ENCODE measurements around the gene ATP9B. TPM values are rescaled to one million over a fixed set of nuclear protein-coding genes. Genes with fewer than 3 reads are reported as not detected.

Gene ATP9B
- total RNA-seq, 1 experiment from 2014 or later = 25.6 TPM

- no peak for DNase-seq
- no peak overlapping the region for H3K27ac Mint-ChIP-seq (ENCODE audit: unreplicated experiment)
- H3K4me3 Mint-ChIP-seq (ENCODE audit: low read depth, unreplicated experiment) = no peak overlapping the region
- TF ChIP-seq, protein P1, sequence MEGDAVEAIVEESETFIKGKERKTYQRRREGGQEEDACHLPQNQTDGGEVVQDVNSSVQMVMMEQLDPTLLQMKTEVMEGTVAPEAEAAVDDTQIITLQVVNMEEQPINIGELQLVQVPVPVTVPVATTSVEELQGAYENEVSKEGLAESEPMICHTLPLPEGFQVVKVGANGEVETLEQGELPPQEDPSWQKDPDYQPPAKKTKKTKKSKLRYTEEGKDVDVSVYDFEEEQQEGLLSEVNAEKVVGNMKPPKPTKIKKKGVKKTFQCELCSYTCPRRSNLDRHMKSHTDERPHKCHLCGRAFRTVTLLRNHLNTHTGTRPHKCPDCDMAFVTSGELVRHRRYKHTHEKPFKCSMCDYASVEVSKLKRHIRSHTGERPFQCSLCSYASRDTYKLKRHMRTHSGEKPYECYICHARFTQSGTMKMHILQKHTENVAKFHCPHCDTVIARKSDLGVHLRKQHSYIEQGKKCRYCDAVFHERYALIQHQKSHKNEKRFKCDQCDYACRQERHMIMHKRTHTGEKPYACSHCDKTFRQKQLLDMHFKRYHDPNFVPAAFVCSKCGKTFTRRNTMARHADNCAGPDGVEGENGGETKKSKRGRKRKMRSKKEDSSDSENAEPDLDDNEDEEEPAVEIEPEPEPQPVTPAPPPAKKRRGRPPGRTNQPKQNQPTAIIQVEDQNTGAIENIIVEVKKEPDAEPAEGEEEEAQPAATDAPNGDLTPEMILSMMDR (IDR thresholded peaks at IDR 0.05; ENCODE audit: unreplicated experiment) = no peak
- no peaks in the 10 kb centered on the region for H3K4me1 Mint-ChIP-seq (ENCODE audit: low read depth, unreplicated experiment)
- H3K36me3 Mint-ChIP-seq (ENCODE audit: insufficient read depth, unreplicated experiment) = no peaks in the 10 kb centered on the region
- CTCF ChIA-PET = no interaction called here
- no peaks in the 10 kb centered on the region for H3K9me3 Mint-ChIP-seq (ENCODE audit: low read depth, unreplicated experiment)
- H3K27me3 Mint-ChIP-seq (ENCODE audit: unreplicated experiment) = no peaks in the 10 kb centered on the region
- intact Hi-C loops (cut with micrococcal nuclease; ENCODE audit: unreplicated experiment) = no loop called here
- no TSS peak for BruUV-seq (replicated peaks)
These were observed 285.2 kb downstream of the ATP9B start for GRCh38 chr18:79354350-79354749.

DNA sequence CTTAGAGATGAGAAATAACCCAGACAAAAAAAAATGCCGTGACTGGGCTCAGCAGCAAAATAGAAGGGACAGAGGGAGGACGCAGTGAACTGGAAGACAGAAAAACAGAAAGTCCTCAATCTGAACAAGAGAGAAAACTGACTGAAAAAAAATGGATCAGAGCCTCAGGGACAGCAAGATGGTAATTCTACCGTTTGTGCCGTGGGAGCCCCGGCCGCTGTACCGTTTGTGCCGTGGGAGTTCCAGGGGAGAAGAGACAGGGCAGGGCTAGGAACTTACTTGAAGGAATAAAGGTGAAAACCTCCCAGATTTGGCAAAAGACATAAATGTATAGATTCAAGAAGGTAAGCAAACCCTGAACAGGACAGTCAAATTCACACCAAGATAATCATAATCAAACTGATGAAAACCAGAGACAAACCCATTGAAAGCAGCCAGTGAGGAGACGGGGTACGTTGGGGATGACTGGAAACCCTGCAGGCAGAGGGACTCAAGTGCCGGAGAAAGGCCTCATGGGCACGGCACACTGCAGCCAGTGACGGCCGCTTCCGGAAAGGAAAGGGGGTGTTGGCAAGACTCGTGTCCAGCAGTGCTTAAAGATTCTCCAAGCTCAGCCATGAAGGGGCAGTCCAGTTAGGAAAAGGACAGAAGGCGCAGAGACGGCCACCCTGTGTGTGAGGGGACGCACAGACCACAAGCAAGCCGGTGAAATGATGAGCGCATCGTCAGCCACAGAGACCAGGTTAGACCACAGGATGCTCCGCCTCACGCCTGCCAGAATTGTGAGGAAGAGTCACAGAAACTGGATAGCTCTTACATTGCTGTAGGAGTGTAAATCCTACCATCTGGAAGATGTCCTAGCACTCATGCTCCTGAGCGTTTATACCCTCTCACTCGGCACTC lies 286.5 kb downstream of the ATP9B start:
- DNase-seq = no peak
- no peak overlapping the region for H3K27ac Mint-ChIP-seq (ENCODE audit: unreplicated experiment)
- no peaks in the 10 kb centered on the region for H3K4me1 Mint-ChIP-seq (ENCODE audit: low read depth, unreplicated experiment)

GRCh38 chr18:79356435-79356834 lies 287.2 kb downstream of the ATP9B start:
- DNase-seq = no peak
- CTCF ChIA-PET = no interaction called here
- Mint-ChIP-seq H3K27ac (ENCODE audit: unreplicated experiment) (no peak overlapping the region), H3K4me1 (ENCODE audit: low read depth, unreplicated experiment) (no peaks in the 10 kb centered on the region), H3K9me3 (ENCODE audit: low read depth, unreplicated experiment) (no peaks in the 10 kb centered on the region), H3K4me3 (ENCODE audit: low read depth, unreplicated experiment) (no peak overlapping the region), H3K27me3 (ENCODE audit: unreplicated experiment) (no peaks in the 10 kb centered on the region), H3K36me3 (ENCODE audit: insufficient read depth, unreplicated experiment) (no peaks in the 10 kb centered on the region)
- no TSS peak for BruUV-seq (replicated peaks)
- intact Hi-C loops (cut with micrococcal nuclease; ENCODE audit: unreplicated experiment) = no loop called here
- TF ChIP-seq, protein P1 (IDR thresholded peaks at IDR 0.05; ENCODE audit: unreplicated experiment) = no peak

More for the DNA sequence above, 286.5 kb downstream of the ATP9B start:
- BruUV-seq (replicated peaks) = no TSS peak
- Mint-ChIP-seq H3K36me3 (ENCODE audit: insufficient read depth, unreplicated experiment) (no peaks in the 10 kb centered on the region), H3K27me3 (ENCODE audit: unreplicated experiment) (no peaks in the 10 kb centered on the region), H3K4me3 (ENCODE audit: low read depth, unreplicated experiment) (no peak overlapping the region), H3K9me3 (ENCODE audit: low read depth, unreplicated experiment) (no peaks in the 10 kb centered on the region)
- intact Hi-C loops (cut with micrococcal nuclease; ENCODE audit: unreplicated experiment) = no loop called here
- CTCF ChIA-PET = no interaction called here
- TF ChIP-seq, protein P1 (IDR thresholded peaks at IDR 0.05; ENCODE audit: unreplicated experiment) = no peak

GRCh38 chr18:79360933-79361332 lies 291.7 kb downstream of the ATP9B start:
- CTCF ChIA-PET = no interaction called here

More at GRCh38 chr18:79360933-79361332, 291.7 kb downstream of the ATP9B start:
- no TSS peak for BruUV-seq (replicated peaks)
- H3K4me1 Mint-ChIP-seq (ENCODE audit: low read depth, unreplicated experiment) = no peaks in the 10 kb centered on the region
- H3K4me3 Mint-ChIP-seq (ENCODE audit: low read depth, unreplicated experiment) = no peak overlapping the region
- no peaks in the 10 kb centered on the region for H3K36me3 Mint-ChIP-seq (ENCODE audit: insufficient read depth, unreplicated experiment)
- no peak for DNase-seq
- no peak overlapping the region for H3K27ac Mint-ChIP-seq (ENCODE audit: unreplicated experiment)
- peaks cover 3% of the 10 kb centered on the region for H3K9me3 Mint-ChIP-seq (ENCODE audit: low read depth, unreplicated experiment)
- intact Hi-C loops (cut with micrococcal nuclease; ENCODE audit: unreplicated experiment) = no loop called here
- H3K27me3 Mint-ChIP-seq (ENCODE audit: unreplicated experiment) = no peaks in the 10 kb centered on the region
- TF ChIP-seq, protein P1 (IDR thresholded peaks at IDR 0.05; ENCODE audit: unreplicated experiment) = no peak
